K562 (cell line): ENCODE measurements around the gene SDK1. TPM values are rescaled to one million over a fixed set of nuclear protein-coding genes. Genes with fewer than 3 reads are reported as not detected.

Experiments used
- ATAC-seq: fragments of 200-7000 bp; cut with Tn5 transposase; 3 replicates; pipeline ENCODE4 v1.9.1; 2020; ENCODE audit warnings: moderate library complexity
- BruUV-seq: library from RNA; stranded (reverse); fragments of 400-500 nt; replicated peaks from 2 replicates; lab custom pipeline; 2021; lab: Mats Ljungman, UMichigan
- CTCF ChIA-PET: fragments of 300-600 bp; formaldehyde crosslinking; extraction: SDS; loops from one replicate; lab custom pipeline; 2021; ENCODE audit warnings: low intra/inter-chr PET ratio; lab: Yijun Ruan, JAX
- POLR2A ChIA-PET: fragments of 300-600, 350-650 bp; sonication (Branson Sonifier 250); formaldehyde crosslinking; extraction: SDS; loops from one replicate; lab custom pipeline; 2021; ENCODE audit warnings: antibody characterized with exemption, inconsistent platforms; lab: Yijun Ruan, JAX
- DNase-seq, 4 experiments: peaks; one replicate each; pipeline versions ENCODE4 v3.0.0 to v3.0.0-alpha.2; 2011 to 2018; ENCODE audit warnings: low spot score in 3 of 4, mixed read lengths in 3 of 4; ENCODE audit errors: extremely low read depth in 1 of 4
- FAIRE-seq: peaks from 2 replicates; lab custom pipeline; 2011; peaks lifted over from hg19 to GRCh38; lab: Jason Lieb, UNC
- H2AFZ ChIP-seq: 2 replicates; pipeline ENCODE4 v1.6.0; 2011; ENCODE audit warnings: low read depth, low read length, control low read depth, inconsistent platforms
- H3K27ac ChIP-seq: fragments of 200-600 bp; 3 replicates; pipeline ENCODE4 v1.8.0; 2011; ENCODE audit warnings: low read depth, mild to moderate bottlenecking, control low read depth, inconsistent platforms, low read length, moderate library complexity, mixed read lengths; ENCODE audit errors: extremely low read depth
- H3K27me3 ChIP-seq, 2 experiments: fragments of 300-600 bp in 1 of 2; 2 replicates in 1 of 2; 3 replicates in 1 of 2; pipeline versions ENCODE4 v1.6.0 to v1.8.0; 2011; ENCODE audit warnings: inconsistent platforms in 2 of 2, low read length in 2 of 2, mild to moderate bottlenecking in 1 of 2, mixed read lengths in 1 of 2, moderate library complexity in 1 of 2; ENCODE audit not compliant: control insufficient read depth in 2 of 2, insufficient read depth in 2 of 2
- H3K36me3 ChIP-seq: fragments of 300-600 bp; 3 replicates; pipeline ENCODE4 v1.8.0; 2011; ENCODE audit warnings: mild to moderate bottlenecking, low read length, inconsistent platforms; ENCODE audit not compliant: control insufficient read depth, insufficient read depth
- H3K4me1 ChIP-seq, 2 experiments: fragments of 200-600 bp in 1 of 2; replicated peaks in 1 of 2; 2 replicates in 1 of 2; 3 replicates in 1 of 2; pipeline versions ENCODE4 v1.5.1 to v1.8.0; 2011; ENCODE audit warnings: inconsistent platforms in 2 of 2, low read length in 2 of 2, mild to moderate bottlenecking in 1 of 2, mixed read lengths in 1 of 2, moderate library complexity in 1 of 2; ENCODE audit not compliant: control insufficient read depth in 2 of 2, insufficient read depth in 2 of 2
- H3K4me2 ChIP-seq: 2 replicates; pipeline ENCODE4 v1.6.1; 2011; ENCODE audit warnings: low read length, control low read depth, inconsistent platforms, mixed read lengths; ENCODE audit not compliant: insufficient read depth
- H3K4me3 ChIP-seq: fragments of 200-600 bp; sonication (generic), shearing (Covaris generic); 2 replicates; pipeline ENCODE4 v1.5.1; 2016; ENCODE audit warnings: control low read depth, inconsistent platforms
- H3K79me2 ChIP-seq: fragments of 200-600 bp; 3 replicates; pipeline ENCODE4 v1.8.0; 2011; ENCODE audit warnings: low read length, inconsistent platforms; ENCODE audit not compliant: control insufficient read depth, insufficient read depth
- H3K9ac ChIP-seq, 2 experiments: 2 replicates each; pipeline versions ENCODE4 v1.6.0 to v1.6.1; 2011; ENCODE audit warnings: low read depth in 2 of 2, low read length in 2 of 2, control low read depth in 1 of 2, inconsistent platforms in 1 of 2, mild to moderate bottlenecking in 1 of 2, mixed read lengths in 1 of 2; ENCODE audit not compliant: insufficient read depth in 1 of 2
- H3K9me1 ChIP-seq: one replicate; pipeline ENCODE4 v1.6.0; 2011; ENCODE audit warnings: inconsistent platforms, mild to moderate bottlenecking, low read length, moderate library complexity; ENCODE audit not compliant: control insufficient read depth, insufficient read depth
- H3K9me3 ChIP-seq: replicated peaks from 2 replicates; pipeline ENCODE4 v1.5.1; 2011; ENCODE audit warnings: low read depth, low read length, inconsistent platforms; ENCODE audit not compliant: control insufficient read depth, insufficient read depth
- H4K20me1 ChIP-seq: replicated peaks from 2 replicates; pipeline ENCODE4 v1.6.1; 2011; ENCODE audit warnings: low read length, inconsistent platforms, mixed read lengths; ENCODE audit not compliant: control insufficient read depth, insufficient read depth
- CAMTA2 ChIP-seq: fragments of 250-450 bp; sonication (Bioruptor Pico); conservative IDR thresholded peaks from 2 replicates; pipeline ENCODE4 v1.5.1; 2022
- FOXJ2 ChIP-seq: fragments of 200-800 bp; sonication (Bioruptor generic); IDR thresholded peaks from 2 replicates; pipeline ENCODE4 v1.6.1; 2016; ENCODE audit warnings: missing genetic modification characterization, missing compliant biosample characterization
- WGBS: fragments of 100-300 bp; shearing (Covaris generic); methylation state at CpG from one replicate; pipeline ENCODE4 v1.1.6; 2016; ENCODE audit warnings: low coverage, mixed read lengths; ENCODE audit not compliant: insufficient coverage; ENCODE audit errors: missing lambda C conversion rate; 5-methylcytosine and 5-hydroxymethylcytosine counted together
- in situ Hi-C: fragments of 300-500 bp; cut with MboI; formaldehyde crosslinking; loops from 4 replicates; pipeline ENCODE4 v1.15.0; 2018; ENCODE audit warnings: inconsistent platforms, mixed read lengths
- intact Hi-C: fragments of 100-400 bp; cut with micrococcal nuclease; formaldehyde crosslinking; loops from 2 replicates; pipeline ENCODE4 v1.14.2; 2022
- polyA plus RNA-seq, 8 experiments: library from polyadenylated mRNA; depleted of rRNA in 4 of 8; stranded (reverse) in 5 of 8; unstranded in 3 of 8; fragments of >200 nt; fragmentation: Nextera tagmentation in 2 of 8; fragmentation: Illumina TruSeq in 1 of 8; extraction: Ambion mirVana in 2 of 8; extraction: Trizol in 1 of 8; gene quantifications; 2 replicates each; pipeline versions ENCODE4 v1.2.1 to v1.2.3, GENCODE V29; 2011 to 2014; ENCODE audit warnings: inconsistent platforms in 1 of 8, missing spikeins in 1 of 8
- total RNA-seq, 7 experiments: library from RNA; depleted of rRNA in 6 of 7; stranded (reverse); fragments of >200 nt in 6 of 7; fragmentation: Illumina TruSeq in 2 of 7; extraction: Trizol in 2 of 7; gene quantifications; 2 replicates each; pipeline versions ENCODE4 v1.2.1 to v1.2.3, GENCODE V29; 2011 to 2021; ENCODE audit warnings: low replicate concordance in 1 of 7
- TF ChIP-seq, protein P1 (sequence below): fragments of 200-600 bp; sonication (generic); IDR thresholded peaks from one replicate; pipeline ENCODE4 v1.6.1; 2012; ENCODE audit warnings: mild to moderate bottlenecking, low read depth, low read length, inconsistent platforms

The SDK1 gene
- total and polyA plus RNA-seq, 9 of the 15 experiments (the other 6 are each of a cell fraction or from before 2014, with no cell fraction given), result 0.16 TPM; not detected in 8

DNA sequence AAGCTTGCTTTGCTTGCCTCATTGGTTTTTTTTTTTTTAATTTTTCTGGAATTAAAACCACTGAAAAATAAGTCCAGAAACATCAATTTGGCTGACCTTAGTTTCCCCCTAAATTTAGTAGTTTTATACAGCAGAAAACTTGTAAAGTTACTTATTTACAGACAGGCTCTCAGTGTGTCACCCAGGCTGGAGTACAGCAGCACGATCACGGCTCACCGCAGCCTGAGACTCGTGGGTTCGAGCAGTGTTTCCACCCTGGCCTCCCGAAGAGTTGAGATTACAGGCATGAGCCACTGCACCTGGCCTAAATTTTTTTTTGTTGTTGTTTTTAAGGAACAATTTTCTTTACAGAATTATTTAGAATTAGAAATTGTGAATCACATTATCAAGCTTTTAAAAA is 250.5 kb downstream of the SDK1 start:
- no peaks in the 10 kb centered on the region for H4K20me1 ChIP-seq
- no peaks in the 10 kb centered on the region for H3K36me3 ChIP-seq
- DNase-seq (no peak), ATAC-seq (no peak)
- H3K9ac ChIP-seq, result no peak overlapping the region
- intact Hi-C loops, result no loop called here
- no peak overlapping the region for H3K27ac ChIP-seq
- no peak overlapping the region for H3K4me2 ChIP-seq
- no TSS peak for BruUV-seq
- H3K79me2 ChIP-seq, result no peaks in the 10 kb centered on the region
- no peaks in the 10 kb centered on the region for H3K4me1 ChIP-seq
- CTCF ChIA-PET, result no interaction called here
- no peak overlapping the region for H2AFZ ChIP-seq
- no peak overlapping the region for H3K4me3 ChIP-seq
- in situ Hi-C loops, result no loop called here
- H3K9me3 ChIP-seq, result no peaks in the 10 kb centered on the region
- WGBS, result 2% methylated on average over 6 of the region's 6 CpGs
- no peaks in the 10 kb centered on the region; a peak in 1 of 5 replicates for H3K27me3 ChIP-seq
- no peaks in the 10 kb centered on the region for H3K9me1 ChIP-seq
- no peak for TF ChIP-seq FOXJ2 (tag)
- TF ChIP-seq CAMTA2 (CRISPR knock-in tag), result no peak
- TF ChIP-seq, all 486 proteins: peak for 0
- POLR2A ChIA-PET, result interaction anchor here (0.7 to 0.9 kb wide), 2 partner anchors 16 to 23 kb away, joined by 3 read pairs; no protein-coding TSS in a partner anchor
- no peak for FAIRE-seq

- H3K4me2 ChIP-seq, result no peak overlapping the region
- H3K9me3 ChIP-seq, result no peaks in the 10 kb centered on the region
- H3K79me2 ChIP-seq, result no peaks in the 10 kb centered on the region
- no peak overlapping the region for H3K4me3 ChIP-seq
- intact Hi-C loops, result no loop called here
- H4K20me1 ChIP-seq, result no peaks in the 10 kb centered on the region
- no TSS peak for BruUV-seq
- no peak overlapping the region for H3K9ac ChIP-seq
- H3K36me3 ChIP-seq, result no peaks in the 10 kb centered on the region
- no peak for FAIRE-seq
- no peak for ATAC-seq
- H3K27me3 ChIP-seq, result no peaks in the 10 kb centered on the region; a peak in 1 of 5 replicates
- POLR2A ChIA-PET, result no interaction called here
- DNase-seq, result no peak
- H3K9me1 ChIP-seq, result no peaks in the 10 kb centered on the region
- no peak overlapping the region for H3K27ac ChIP-seq
- no peaks in the 10 kb centered on the region for H3K4me1 ChIP-seq
- CTCF ChIA-PET, result no interaction called here
- whole genome bisulfite sequencing, result 0% methylated on average over 1 of the region's 1 CpG
- H2AFZ ChIP-seq, result no peak overlapping the region
- in situ Hi-C loops, result no loop called here
- TF ChIP-seq, protein P1, sequence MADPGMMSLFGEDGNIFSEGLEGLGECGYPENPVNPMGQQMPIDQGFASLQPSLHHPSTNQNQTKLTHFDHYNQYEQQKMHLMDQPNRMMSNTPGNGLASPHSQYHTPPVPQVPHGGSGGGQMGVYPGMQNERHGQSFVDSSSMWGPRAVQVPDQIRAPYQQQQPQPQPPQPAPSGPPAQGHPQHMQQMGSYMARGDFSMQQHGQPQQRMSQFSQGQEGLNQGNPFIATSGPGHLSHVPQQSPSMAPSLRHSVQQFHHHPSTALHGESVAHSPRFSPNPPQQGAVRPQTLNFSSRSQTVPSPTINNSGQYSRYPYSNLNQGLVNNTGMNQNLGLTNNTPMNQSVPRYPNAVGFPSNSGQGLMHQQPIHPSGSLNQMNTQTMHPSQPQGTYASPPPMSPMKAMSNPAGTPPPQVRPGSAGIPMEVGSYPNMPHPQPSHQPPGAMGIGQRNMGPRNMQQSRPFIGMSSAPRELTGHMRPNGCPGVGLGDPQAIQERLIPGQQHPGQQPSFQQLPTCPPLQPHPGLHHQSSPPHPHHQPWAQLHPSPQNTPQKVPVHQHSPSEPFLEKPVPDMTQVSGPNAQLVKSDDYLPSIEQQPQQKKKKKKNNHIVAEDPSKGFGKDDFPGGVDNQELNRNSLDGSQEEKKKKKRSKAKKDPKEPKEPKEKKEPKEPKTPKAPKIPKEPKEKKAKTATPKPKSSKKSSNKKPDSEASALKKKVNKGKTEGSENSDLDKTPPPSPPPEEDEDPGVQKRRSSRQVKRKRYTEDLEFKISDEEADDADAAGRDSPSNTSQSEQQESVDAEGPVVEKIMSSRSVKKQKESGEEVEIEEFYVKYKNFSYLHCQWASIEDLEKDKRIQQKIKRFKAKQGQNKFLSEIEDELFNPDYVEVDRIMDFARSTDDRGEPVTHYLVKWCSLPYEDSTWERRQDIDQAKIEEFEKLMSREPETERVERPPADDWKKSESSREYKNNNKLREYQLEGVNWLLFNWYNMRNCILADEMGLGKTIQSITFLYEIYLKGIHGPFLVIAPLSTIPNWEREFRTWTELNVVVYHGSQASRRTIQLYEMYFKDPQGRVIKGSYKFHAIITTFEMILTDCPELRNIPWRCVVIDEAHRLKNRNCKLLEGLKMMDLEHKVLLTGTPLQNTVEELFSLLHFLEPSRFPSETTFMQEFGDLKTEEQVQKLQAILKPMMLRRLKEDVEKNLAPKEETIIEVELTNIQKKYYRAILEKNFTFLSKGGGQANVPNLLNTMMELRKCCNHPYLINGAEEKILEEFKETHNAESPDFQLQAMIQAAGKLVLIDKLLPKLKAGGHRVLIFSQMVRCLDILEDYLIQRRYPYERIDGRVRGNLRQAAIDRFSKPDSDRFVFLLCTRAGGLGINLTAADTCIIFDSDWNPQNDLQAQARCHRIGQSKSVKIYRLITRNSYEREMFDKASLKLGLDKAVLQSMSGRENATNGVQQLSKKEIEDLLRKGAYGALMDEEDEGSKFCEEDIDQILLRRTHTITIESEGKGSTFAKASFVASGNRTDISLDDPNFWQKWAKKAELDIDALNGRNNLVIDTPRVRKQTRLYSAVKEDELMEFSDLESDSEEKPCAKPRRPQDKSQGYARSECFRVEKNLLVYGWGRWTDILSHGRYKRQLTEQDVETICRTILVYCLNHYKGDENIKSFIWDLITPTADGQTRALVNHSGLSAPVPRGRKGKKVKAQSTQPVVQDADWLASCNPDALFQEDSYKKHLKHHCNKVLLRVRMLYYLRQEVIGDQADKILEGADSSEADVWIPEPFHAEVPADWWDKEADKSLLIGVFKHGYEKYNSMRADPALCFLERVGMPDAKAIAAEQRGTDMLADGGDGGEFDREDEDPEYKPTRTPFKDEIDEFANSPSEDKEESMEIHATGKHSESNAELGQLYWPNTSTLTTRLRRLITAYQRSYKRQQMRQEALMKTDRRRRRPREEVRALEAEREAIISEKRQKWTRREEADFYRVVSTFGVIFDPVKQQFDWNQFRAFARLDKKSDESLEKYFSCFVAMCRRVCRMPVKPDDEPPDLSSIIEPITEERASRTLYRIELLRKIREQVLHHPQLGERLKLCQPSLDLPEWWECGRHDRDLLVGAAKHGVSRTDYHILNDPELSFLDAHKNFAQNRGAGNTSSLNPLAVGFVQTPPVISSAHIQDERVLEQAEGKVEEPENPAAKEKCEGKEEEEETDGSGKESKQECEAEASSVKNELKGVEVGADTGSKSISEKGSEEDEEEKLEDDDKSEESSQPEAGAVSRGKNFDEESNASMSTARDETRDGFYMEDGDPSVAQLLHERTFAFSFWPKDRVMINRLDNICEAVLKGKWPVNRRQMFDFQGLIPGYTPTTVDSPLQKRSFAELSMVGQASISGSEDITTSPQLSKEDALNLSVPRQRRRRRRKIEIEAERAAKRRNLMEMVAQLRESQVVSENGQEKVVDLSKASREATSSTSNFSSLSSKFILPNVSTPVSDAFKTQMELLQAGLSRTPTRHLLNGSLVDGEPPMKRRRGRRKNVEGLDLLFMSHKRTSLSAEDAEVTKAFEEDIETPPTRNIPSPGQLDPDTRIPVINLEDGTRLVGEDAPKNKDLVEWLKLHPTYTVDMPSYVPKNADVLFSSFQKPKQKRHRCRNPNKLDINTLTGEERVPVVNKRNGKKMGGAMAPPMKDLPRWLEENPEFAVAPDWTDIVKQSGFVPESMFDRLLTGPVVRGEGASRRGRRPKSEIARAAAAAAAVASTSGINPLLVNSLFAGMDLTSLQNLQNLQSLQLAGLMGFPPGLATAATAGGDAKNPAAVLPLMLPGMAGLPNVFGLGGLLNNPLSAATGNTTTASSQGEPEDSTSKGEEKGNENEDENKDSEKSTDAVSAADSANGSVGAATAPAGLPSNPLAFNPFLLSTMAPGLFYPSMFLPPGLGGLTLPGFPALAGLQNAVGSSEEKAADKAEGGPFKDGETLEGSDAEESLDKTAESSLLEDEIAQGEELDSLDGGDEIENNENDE, result no peak
These were observed 251.4 kb downstream of the SDK1 start for GRCh38 chr7:3552499-3552898.
